ENCODE results near the gene GRM5.

GRM5 gene

DNA sequence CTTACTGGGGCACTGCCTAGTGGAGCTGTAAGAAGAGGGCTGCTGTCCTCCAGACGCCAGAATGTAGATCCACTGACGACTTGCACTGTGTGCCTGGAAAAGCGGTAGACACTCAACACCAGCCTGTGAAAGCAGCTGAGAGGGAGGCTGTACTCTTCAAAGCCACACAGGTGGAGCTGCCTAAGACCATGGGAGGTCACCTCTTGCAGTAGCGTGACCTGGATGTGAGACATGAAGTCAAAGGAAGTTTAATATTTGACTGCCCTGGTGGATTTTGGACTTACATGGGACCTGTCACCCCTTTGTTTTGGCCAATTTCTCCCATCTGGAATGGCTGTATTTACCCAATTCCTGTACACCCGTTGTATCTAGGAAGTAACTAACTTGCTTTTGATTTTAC is 531.6 kb downstream of the GRM5 start:
- TF ChIP-seq, protein P1, sequence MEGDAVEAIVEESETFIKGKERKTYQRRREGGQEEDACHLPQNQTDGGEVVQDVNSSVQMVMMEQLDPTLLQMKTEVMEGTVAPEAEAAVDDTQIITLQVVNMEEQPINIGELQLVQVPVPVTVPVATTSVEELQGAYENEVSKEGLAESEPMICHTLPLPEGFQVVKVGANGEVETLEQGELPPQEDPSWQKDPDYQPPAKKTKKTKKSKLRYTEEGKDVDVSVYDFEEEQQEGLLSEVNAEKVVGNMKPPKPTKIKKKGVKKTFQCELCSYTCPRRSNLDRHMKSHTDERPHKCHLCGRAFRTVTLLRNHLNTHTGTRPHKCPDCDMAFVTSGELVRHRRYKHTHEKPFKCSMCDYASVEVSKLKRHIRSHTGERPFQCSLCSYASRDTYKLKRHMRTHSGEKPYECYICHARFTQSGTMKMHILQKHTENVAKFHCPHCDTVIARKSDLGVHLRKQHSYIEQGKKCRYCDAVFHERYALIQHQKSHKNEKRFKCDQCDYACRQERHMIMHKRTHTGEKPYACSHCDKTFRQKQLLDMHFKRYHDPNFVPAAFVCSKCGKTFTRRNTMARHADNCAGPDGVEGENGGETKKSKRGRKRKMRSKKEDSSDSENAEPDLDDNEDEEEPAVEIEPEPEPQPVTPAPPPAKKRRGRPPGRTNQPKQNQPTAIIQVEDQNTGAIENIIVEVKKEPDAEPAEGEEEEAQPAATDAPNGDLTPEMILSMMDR (conservative IDR thresholded peaks at IDR 0.05; ENCODE audit: low read depth, low read length) = no peak
- no peak for DNase-seq (ENCODE audit: low read depth)

DNA sequence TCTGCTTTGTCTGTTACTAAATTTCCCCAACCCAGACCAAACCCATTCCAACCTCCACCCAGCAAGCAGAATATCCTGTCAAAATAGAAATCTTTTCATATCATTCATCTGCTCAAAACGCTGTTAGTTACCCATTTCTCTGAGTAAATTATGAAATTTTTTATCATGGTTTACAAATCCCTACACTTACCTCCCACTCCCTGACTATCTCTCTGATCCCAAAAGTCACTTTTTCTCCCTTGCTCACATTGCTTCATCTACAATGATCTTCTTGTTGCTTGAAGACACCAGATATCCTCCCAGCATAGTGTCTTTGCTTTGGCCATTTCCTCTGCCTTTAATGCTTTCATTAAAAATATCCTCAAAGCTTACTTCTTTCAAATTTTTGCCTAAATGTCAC is 532.8 kb downstream of the GRM5 start:
- no peak overlapping the region for H3K4me3 ChIP-seq (ENCODE audit: low read length)
- TF ChIP-seq, protein P1 (conservative IDR thresholded peaks at IDR 0.05; ENCODE audit: low read depth, low read length) = no peak
- no peak for DNase-seq (ENCODE audit: low read depth)

More for the DNA sequence above, 531.6 kb downstream of the GRM5 start:
- H3K4me3 ChIP-seq (ENCODE audit: low read length) = no peak overlapping the region

DNA sequence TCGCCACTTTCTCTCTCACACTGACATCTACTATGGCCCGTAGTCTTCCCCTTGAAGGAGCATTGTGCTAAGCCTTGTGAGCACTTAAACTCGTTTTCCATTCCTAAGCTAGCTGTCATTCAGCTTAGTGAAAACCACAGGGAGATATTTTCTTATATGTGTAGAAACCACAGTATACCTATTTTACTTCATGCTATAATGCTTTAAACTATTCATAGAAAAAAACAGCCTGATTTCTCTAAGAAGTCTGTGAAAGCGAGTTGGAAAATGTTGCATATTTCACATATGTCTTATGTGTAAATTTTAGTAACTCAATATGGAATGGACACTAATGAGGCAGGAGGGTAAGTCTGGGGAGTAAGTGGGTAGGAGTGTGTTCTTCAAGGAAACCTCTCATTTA is 534.0 kb downstream of the GRM5 start:
- DNase-seq (ENCODE audit: low read depth) = no peak
- TF ChIP-seq, protein P1 (conservative IDR thresholded peaks at IDR 0.05; ENCODE audit: low read depth, low read length) = no peak
- H3K4me3 ChIP-seq (ENCODE audit: low read length) = no peak overlapping the region

DNA sequence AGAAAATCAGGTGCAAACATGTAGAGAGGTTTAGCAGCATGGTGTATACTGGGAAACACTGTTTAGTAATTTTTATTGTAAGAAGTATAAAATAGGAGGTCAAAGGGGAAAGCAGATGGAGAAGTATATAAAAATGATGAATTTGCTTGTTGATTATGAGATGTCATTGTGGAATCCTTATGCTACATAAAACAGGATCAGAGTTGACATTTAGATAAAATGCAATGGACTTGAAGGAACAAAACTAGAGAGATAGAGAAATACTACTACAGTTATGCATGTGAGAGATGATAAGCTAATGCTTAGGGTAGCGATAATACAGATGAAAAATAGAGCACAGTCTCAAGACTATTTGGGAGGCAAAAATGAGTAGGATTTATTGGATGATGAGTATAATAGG is 536.4 kb downstream of the GRM5 start:
- TF ChIP-seq, protein P1 (conservative IDR thresholded peaks at IDR 0.05; ENCODE audit: low read depth, low read length) = no peak
- DNase-seq (ENCODE audit: low read depth) = no peak
- H3K4me3 ChIP-seq (ENCODE audit: low read length) = no peak overlapping the region

DNA sequence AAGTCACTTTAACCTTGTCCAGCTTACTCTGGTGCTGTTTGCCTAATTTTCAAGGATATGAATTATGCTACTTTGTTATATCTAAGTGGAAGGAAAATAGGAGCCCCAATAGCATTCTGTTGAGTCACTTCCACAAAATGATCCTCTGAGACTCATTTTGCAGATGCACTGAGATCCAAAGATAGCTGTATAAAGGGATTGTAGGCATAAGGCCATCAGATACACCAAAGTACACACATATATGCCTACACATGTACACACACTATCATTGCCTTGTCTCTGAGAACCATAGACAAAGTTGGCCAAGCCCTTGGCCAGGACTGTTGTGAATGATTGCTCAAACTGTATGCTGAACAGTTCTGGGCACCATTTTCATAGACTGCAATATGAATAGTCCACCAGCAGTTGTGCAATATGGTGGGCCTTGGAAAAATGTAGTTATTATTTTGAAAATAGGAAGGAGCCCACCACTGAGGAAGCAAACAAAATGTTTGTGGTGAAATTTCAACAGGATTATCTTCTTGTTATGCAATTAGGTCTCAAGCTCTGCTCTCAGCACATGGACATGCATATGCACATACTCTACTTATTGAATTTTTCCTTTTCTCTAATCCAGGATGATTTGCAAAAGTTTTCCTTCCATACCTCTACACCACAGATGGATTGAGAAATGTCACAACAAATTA is 542.3 kb downstream of the GRM5 start:
- TF ChIP-seq, protein P1 (conservative IDR thresholded peaks at IDR 0.05; ENCODE audit: low read depth, low read length) = no peak
- H3K4me3 ChIP-seq (ENCODE audit: low read length) = no peak overlapping the region
- no peak for DNase-seq (ENCODE audit: low read depth)

DNA sequence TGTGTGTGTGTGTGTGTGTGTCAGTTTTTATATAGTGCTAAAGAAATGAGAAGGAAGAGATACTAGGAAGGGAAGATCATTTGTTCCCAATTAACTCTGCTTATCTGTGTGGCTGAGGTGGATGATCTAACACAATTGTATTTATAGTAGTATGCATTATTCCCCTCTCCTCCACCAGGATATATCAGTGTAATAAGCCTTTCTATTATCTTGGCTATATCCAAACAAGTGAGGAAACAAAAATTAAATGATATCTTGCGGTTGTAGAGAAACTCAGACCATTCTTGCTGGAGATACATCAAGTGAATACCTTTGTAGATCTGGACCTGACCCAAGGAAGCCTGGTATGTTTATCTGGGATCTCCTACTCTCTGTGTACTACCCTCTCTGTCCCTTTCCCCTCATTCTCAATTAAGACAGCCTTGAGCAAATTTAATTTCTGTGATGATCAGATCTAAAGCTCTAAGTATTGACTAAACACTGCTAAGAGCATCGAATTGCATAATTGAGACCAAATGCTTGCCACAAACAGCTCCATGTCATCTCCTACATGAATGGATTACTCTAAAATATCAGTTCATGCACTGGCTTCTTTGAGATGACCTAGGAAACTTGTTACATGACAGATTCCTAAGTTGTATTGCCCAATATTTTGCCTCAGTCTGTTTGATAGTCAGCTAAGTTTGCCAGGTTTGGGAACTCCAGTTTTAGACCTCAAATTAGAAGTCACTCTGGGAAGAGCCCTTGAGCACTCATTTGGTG is 543.0 kb downstream of the GRM5 start:
- TF ChIP-seq, protein P1 (conservative IDR thresholded peaks at IDR 0.05; ENCODE audit: low read depth, low read length) = no peak
- no peak for DNase-seq (ENCODE audit: low read depth)
- no peak overlapping the region for H3K4me3 ChIP-seq (ENCODE audit: low read length)

DNA sequence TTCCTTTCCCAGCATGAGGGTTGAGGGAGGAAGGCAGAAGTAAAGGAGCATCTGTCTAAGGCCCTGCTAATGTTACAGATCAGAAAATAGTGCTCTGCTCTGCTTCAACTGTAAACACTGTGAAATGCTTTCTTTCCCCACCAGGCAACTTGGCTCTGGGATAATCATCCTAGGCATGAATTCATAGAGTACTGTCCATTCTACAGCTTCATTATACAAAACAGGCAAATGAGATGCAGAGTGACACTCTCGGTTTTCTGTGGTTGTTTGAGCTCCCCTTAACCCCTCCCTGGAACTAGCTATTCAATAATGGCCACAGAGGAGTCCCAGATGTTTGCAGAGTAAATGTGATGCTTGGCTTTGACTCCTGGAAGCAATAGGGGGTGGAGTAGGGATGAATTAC is 544.0 kb downstream of the GRM5 start:
- no peak for DNase-seq (ENCODE audit: low read depth)
- H3K4me3 ChIP-seq (ENCODE audit: low read length) = no peak overlapping the region
- TF ChIP-seq, protein P1 (conservative IDR thresholded peaks at IDR 0.05; ENCODE audit: low read depth, low read length) = no peak
